A549 (cell line): Measurements from ENCODE around the gene NANOS2.

Experiments used
- CEBPB ChIP-seq, 2 experiments: fragments of >200 bp in 1 of 2; sonication (Bioruptor Twin) in 1 of 2; formaldehyde crosslinking in 1 of 2; IDR thresholded peaks; 2 replicates each; pipeline ENCODE4 v1.6.1; 2012 to 2016
- TF ChIP-seq, protein P1 (sequence below): fragments of >200 bp; sonication (Bioruptor Twin); formaldehyde crosslinking; IDR thresholded peaks from 3 replicates; pipeline ENCODE4 v1.5.1; 2016

DNA sequence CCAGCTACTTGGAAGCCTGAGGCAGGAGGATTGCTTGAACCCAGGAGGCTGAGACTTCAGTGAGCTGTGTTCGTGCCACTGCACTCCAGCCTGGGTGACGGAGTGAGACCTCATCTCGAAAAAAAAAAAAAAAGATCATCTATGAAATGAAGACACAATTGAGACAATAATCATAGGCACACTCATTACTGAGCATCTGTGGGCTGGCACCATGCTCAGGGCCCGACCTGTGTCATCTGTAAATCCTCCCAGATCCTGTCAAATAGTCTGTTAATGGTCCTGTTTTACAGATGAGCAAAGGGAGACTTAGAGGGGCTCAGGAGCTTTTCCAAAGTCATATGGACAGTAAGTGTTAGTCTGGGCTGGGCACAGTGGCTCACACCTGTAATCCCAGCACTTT lies 4.1 kb upstream of the NANOS2 start:
- TF ChIP-seq, protein P1, sequence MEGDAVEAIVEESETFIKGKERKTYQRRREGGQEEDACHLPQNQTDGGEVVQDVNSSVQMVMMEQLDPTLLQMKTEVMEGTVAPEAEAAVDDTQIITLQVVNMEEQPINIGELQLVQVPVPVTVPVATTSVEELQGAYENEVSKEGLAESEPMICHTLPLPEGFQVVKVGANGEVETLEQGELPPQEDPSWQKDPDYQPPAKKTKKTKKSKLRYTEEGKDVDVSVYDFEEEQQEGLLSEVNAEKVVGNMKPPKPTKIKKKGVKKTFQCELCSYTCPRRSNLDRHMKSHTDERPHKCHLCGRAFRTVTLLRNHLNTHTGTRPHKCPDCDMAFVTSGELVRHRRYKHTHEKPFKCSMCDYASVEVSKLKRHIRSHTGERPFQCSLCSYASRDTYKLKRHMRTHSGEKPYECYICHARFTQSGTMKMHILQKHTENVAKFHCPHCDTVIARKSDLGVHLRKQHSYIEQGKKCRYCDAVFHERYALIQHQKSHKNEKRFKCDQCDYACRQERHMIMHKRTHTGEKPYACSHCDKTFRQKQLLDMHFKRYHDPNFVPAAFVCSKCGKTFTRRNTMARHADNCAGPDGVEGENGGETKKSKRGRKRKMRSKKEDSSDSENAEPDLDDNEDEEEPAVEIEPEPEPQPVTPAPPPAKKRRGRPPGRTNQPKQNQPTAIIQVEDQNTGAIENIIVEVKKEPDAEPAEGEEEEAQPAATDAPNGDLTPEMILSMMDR: no peak
- TF ChIP-seq CEBPB (IDR thresholded peaks at IDR 0.05): no peak
